ENCODE measurements around the gene CROCC2. TPM values are rescaled to one million over a fixed set of nuclear protein-coding genes. Genes with fewer than 3 reads are reported as not detected.

Gene CROCC2
- total RNA-seq, 1 donor from 2014 or later = not detected

- Histone ChIP-seq H3K36me3 (no peaks in the 10 kb centered on the region), H3K4me3 (no peak overlapping the region), H3K9me3 (replicated peaks) (no peaks in the 10 kb centered on the region), H3K27ac (replicated peaks) (no peak overlapping the region), H3K4me1 (no peaks in the 10 kb centered on the region), H3K27me3 (ENCODE audit: low read depth) (no peaks in the 10 kb centered on the region)
- intact Hi-C loops (cut with micrococcal nuclease) = no loop called here
- DNase-seq = peak; percentile 8
- no peak for TF ChIP-seq CTCF (IDR thresholded peaks at IDR 0.05; ENCODE audit: borderline replicate concordance)
Observed at GRCh38 chr2:240877460-240878340, 28.4 kb upstream of the CROCC2 start.

- intact Hi-C loops (cut with micrococcal nuclease) = no loop called here
- DNase-seq = no peak
Observed at GRCh38 chr2:240878341-240878936, 27.7 kb upstream of the CROCC2 start.

GRCh38 chr2:240879105-240879504 is 27.0 kb upstream of the CROCC2 start:
- no peak for TF ChIP-seq CTCF (IDR thresholded peaks at IDR 0.05; ENCODE audit: borderline replicate concordance)
- Histone ChIP-seq H3K27me3 (ENCODE audit: low read depth) (no peaks in the 10 kb centered on the region), H3K9me3 (replicated peaks) (no peaks in the 10 kb centered on the region), H3K36me3 (no peaks in the 10 kb centered on the region), H3K4me1 (no peaks in the 10 kb centered on the region), H3K4me3 (no peak overlapping the region), H3K27ac (replicated peaks) (no peak overlapping the region)
- DNase-seq = no peak
- intact Hi-C loops (cut with micrococcal nuclease) = no loop called here

More at GRCh38 chr2:240878341-240878936, 27.7 kb upstream of the CROCC2 start:
- no peak overlapping the region for H3K4me3 ChIP-seq
- no peaks in the 10 kb centered on the region for H3K9me3 ChIP-seq (replicated peaks)
- no peak overlapping the region for H3K27ac ChIP-seq (replicated peaks)
- H3K4me1 ChIP-seq = no peaks in the 10 kb centered on the region
- H3K27me3 ChIP-seq (ENCODE audit: low read depth) = no peaks in the 10 kb centered on the region
- no peaks in the 10 kb centered on the region for H3K36me3 ChIP-seq
- no peak for TF ChIP-seq CTCF (IDR thresholded peaks at IDR 0.05; ENCODE audit: borderline replicate concordance)

GRCh38 chr2:240881913-240882312 is 24.2 kb upstream of the CROCC2 start:
- Histone ChIP-seq H3K36me3 (no peaks in the 10 kb centered on the region), H3K9me3 (replicated peaks) (no peaks in the 10 kb centered on the region), H3K4me3 (no peak overlapping the region), H3K27ac (replicated peaks) (no peak overlapping the region), H3K27me3 (ENCODE audit: low read depth) (no peaks in the 10 kb centered on the region), H3K4me1 (no peaks in the 10 kb centered on the region)
- DNase-seq = no peak
- TF ChIP-seq CTCF (IDR thresholded peaks at IDR 0.05; ENCODE audit: borderline replicate concordance) = no peak
- intact Hi-C loops (cut with micrococcal nuclease) = no loop called here

- Histone ChIP-seq H3K36me3 (no peaks in the 10 kb centered on the region), H3K4me3 (no peak overlapping the region), H3K27me3 (ENCODE audit: low read depth) (no peaks in the 10 kb centered on the region), H3K9me3 (replicated peaks) (no peaks in the 10 kb centered on the region), H3K4me1 (no peaks in the 10 kb centered on the region), H3K27ac (replicated peaks) (no peak overlapping the region)
- no peak for TF ChIP-seq CTCF (IDR thresholded peaks at IDR 0.05; ENCODE audit: borderline replicate concordance)
- DNase-seq = no peak
- intact Hi-C loops (cut with micrococcal nuclease) = no loop called here
Observed at GRCh38 chr2:240884221-240884620, 21.9 kb upstream of the CROCC2 start.
